GM10266 (cell line): ENCODE results near the gene TRIM77.
"Not testable (repeated sequence)": the region's sequence is repeated elsewhere in the genome, so short reads cannot be mapped to it uniquely, and the experiment has no call there.

Source experiments
- DNase-seq: peaks from one replicate; pipeline ENCODE4 v3.0.0; 2012; ENCODE audit errors: extremely low spot score
- CTCF ChIP-seq: IDR thresholded peaks from 2 replicates; pipeline ENCODE4 v1.5.1; 2012; ENCODE audit warnings: mild to moderate bottlenecking, low read depth; ENCODE audit not compliant: control insufficient read depth, insufficient read depth; ENCODE audit errors: missing control alignments

The TRIM77 gene, protein sequence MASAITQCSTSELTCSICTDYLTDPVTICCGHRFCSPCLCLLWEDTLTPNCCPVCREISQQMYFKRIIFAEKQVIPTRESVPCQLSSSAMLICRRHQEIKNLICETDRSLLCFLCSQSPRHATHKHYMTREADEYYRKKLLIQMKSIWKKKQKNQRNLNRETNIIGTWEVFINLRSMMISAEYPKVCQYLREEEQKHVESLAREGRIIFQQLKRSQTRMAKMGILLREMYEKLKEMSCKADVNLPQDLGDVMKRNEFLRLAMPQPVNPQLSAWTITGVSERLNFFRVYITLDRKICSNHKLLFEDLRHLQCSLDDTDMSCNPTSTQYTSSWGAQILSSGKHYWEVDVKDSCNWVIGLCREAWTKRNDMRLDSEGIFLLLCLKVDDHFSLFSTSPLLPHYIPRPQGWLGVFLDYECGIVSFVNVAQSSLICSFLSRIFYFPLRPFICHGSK

GRCh38 chr11:89709999-89710398, at the start of gene TRIM77:
Gene TRIM77 (plus strand): TSS chr11:89710299. CDS start chr11:89710299, 0 bp downstream.
- not testable (repeated sequence) for DNase-seq

DNA sequence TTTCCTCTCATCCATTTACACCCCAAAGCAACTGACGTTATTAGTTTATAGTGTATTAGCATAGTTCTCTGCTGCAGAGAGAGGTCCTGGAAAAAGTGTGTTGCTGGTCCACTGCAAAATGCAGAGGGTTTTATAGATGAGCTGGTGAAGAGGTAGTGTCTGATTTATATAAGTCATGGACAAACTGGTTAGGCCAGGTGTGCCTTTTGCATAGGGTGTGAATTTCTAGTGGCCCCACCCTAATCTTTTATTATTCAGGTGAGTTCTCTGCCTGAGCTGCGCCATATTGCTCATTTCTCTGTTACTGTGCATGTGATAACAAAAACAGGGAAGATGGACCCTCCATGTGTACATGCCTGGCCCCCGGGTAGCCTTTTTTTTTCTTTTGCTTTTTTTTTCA, 43.1 kb upstream of the TRIM77 start:
- no peak for TF ChIP-seq CTCF
- DNase-seq: no peak

DNA sequence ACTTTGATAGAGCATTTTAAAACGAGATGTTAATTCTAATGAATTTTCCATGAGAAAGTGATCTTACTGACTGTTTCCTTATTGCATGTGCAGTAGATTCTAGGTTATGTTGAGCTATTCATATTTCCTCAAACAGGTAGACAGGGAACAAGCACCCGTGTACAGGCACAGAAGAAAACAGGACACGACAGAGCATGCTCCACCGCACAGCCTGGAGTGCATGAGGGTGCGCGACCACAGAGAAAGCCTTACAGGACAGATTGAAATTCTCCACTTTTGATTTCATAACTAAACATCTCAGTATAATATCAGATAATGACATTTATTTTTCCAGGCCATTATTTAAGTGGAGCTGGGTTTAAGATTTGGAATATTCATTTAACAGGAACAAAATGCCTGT, 41.9 kb upstream of the TRIM77 start:
- DNase-seq: not testable (repeated sequence)

DNA sequence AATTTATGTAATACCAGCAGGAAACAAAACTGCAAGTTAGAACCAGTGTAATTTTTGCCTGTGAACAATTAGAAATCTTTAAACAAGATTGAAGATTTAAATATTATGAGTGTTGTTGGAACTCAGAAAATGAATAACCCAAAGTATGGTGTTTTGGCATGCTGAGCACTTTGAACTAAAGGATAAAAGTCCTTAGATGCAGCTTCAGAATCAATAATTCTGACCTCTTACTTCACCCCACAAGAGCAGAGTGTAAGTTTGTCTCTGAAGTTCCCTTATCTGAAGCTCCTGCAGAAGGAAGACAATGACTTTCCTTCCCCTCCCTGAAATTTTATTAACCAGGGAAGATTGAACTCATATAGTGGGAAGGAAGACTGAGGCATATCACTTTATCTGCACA, 40.5 kb upstream of the TRIM77 start:
- not testable (repeated sequence) for DNase-seq

GRCh38 chr11:89669993-89670669, 40.0 kb upstream of the TRIM77 start:
- not testable (repeated sequence) for DNase-seq

DNA sequence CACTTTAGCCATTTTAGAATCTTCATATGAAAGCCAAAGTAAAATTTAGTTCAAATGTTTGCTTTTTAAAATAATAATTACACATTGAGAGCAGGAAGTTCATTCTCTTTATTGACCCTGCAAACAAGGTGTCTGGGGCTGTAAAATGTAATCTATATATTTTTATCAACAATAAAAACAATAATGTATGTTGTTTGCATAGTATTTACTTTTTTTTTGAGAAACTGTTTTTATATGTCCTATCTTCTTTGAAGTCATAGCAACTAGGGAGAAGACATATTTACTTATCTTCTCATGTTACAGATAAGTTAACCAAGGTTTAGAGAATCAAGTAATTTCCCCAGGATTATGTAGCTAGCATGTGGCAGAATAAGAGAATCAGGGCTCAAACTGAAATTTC, 37.6 kb upstream of the TRIM77 start:
- not testable (repeated sequence) for DNase-seq

GRCh38 chr11:89673380-89673779, 36.7 kb upstream of the TRIM77 start:
- not testable (repeated sequence) for DNase-seq

GRCh38 chr11:89675383-89675782, 34.7 kb upstream of the TRIM77 start:
- not testable (repeated sequence) for DNase-seq

DNA sequence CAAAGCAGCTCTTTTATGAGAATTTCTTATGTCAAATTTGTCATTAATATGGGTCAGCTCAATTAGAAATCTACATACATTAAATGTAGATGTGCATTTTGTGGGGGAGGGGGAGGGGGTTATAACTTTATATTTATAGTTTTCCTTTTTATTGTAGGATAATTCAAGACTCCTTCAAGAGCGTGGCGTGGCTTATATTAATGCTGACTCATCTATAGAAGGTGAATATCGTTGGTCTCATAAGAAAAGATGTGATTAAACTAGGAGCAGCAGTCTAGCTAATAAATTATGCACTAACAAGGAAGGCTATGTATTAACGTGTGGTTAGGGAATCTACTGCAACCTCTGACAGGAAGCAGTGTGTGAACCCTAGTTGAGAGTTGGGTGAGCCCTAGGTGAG, 34.2 kb upstream of the TRIM77 start:
- not testable (repeated sequence) for DNase-seq

DNA sequence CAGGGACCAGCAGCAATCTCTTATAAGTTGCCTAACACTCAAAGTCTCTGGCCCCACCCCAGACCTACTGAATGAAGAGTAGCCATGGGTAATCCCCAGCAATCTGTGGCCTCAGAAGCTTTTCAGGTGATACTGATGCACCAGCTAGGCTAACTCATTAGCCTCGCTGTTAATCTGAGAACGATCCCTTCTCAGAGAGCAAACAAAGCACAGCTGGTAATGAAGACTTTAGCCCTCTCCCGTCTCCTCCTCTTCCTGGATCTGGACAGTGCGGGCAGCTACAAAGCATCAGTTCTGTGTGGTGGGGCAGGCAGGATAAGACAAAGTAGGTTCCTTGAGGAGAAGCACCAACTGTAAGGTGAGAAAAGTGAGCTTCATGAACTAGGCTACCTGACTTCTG, 3.0 kb upstream of the TRIM77 start:
- DNase-seq: not testable (repeated sequence)

DNA sequence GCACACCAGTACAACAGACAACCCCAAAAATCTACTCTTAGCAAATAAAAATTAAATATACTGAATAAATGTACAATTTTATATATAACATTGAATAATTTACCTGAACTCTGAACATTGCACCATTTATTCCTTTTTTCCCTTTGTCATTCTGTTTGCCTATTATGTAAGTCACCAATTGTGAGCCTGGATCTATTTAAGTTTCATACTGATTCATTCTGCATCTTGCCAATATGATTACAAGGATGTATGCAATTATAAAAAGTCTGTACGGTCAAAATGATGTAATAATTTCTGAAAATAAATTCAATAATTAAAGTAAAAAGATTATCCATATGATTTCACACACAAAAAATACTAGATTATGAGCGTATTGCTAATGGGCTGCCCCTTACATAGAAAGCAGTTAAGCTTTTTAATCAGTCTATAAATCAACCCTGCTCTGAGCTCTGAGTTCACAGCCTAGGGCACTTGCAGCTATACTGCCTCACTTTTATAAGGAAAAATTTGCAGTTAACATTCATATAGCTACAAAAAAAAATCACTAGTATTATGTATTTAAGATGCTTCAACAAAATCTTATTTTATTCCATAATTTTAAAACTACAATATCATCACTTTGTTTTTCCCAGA, 14.9 kb downstream of the TRIM77 start:
- DNase-seq: not testable (repeated sequence)

DNA sequence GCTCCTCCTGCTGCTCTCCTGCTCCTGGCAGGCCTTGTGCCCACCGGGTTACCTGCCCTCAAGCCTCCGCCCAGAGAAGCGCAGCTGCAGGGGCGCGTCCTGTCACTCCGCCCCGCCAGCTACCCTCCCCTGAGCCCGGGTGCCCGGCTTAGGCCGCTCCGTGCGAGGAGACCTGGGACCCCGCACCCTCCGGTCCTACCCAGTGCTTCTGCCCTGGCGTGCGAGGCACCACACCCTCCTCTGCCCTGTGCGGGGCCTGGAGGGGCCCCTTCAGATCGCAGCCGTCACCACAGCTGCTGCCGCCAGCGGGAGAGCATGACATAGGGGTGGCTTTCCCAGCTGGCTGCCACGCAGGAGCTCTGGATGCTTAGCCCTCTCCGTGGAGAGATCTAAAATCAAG, 20.1 kb downstream of the TRIM77 start:
- not testable (repeated sequence) for DNase-seq

DNA sequence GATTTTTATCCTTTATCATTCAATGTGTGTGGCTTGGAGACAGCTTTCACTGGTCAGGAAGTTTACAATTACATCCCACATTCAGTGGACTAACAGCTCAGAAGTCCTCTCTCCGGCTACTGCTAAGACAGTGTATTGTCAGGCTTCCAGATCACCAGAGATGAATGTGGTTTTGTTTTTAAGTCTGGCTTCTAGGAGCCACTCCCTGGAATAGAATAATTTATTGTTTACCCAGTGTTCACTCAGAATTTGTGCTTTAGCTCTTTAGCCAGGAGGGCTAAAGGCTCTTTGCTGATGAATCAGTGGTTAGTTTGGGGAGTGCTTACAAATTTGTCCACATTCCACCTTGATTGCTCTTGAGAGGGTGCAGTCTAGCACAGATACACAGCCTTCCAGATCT, 26.5 kb downstream of the TRIM77 start:
- no peak for TF ChIP-seq CTCF
- DNase-seq: no peak
